Measurements from ENCODE around the gene MAP4K2.

The MAP4K2 gene

DNA sequence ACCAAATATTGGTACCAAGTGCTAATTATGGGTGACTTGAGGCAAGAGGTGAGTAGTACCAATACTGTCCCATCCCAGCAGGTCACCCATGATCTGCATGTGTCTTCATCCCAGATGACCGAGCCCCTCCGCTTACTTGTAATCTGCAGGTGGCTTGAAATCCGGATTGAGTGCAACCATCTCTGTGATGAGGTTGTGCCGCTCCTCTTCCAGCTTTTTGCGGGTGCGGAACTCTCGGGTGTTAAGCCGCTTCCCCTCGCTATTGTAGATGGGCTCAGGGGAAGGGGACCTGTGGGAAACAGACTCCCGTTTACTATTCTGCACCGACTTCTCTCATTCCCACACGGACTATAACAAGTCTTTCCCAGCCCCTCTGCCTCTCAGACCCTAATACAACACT lies 32.9 kb downstream of the MAP4K2 start:
- Histone ChIP-seq H3K9me2 (ENCODE audit: low read depth, low read length) (no peaks in the 10 kb centered on the region), H3K27ac (ENCODE audit: low read depth, low read length, poor library complexity, severe bottlenecking) (no peak overlapping the region), H3K9ac (ENCODE audit: low read length) (no peak overlapping the region), H4K20me1 (ENCODE audit: insufficient read depth, low read length) (no peaks in the 10 kb centered on the region; the same call in 1 of the 2 replicates), H3K4me3 (ENCODE audit: low read depth, low read length, poor library complexity, severe bottlenecking) (no peak overlapping the region), H3F3A (ENCODE audit: insufficient read depth, low read length) (peaks cover 19% of the 10 kb centered on the region), H3K4me2 (ENCODE audit: low read length) (no peak overlapping the region), H3K27me3 (ENCODE audit: insufficient read depth, low read length) (no peaks in the 10 kb centered on the region), H3K4me1 (ENCODE audit: insufficient read depth, low read length, severe bottlenecking) (peaks cover 36% of the 10 kb centered on the region), H2AFZ (ENCODE audit: low read length) (no peak overlapping the region), H3K79me2 (ENCODE audit: insufficient read depth, low read length) (peaks cover 3% of the 10 kb centered on the region), H3K9me3 (ENCODE audit: low read length) (no peaks in the 10 kb centered on the region), H3K36me3 (ENCODE audit: insufficient read depth, low read length) (peaks cover 98% of the 10 kb centered on the region)
- TF ChIP-seq CTCF (IDR thresholded peaks at IDR 0.05; ENCODE audit: low read length): no peak
- TF ChIP-seq EZH2 (IDR thresholded peaks at IDR 0.05; ENCODE audit: borderline replicate concordance, low read length): no peak

- H3K4me3 ChIP-seq (ENCODE audit: low read depth, low read length, poor library complexity, severe bottlenecking): no peak overlapping the region
- no peak for TF ChIP-seq EZH2 (IDR thresholded peaks at IDR 0.05; ENCODE audit: borderline replicate concordance, low read length)
- TF ChIP-seq CTCF (IDR thresholded peaks at IDR 0.05; ENCODE audit: low read length): no peak
- no peaks in the 10 kb centered on the region for H3K9me2 ChIP-seq (ENCODE audit: low read depth, low read length)
- H4K20me1 ChIP-seq (ENCODE audit: insufficient read depth, low read length): no peaks in the 10 kb centered on the region; the same call in 1 of the 2 replicates
- H3K79me2 ChIP-seq (ENCODE audit: insufficient read depth, low read length): no peaks in the 10 kb centered on the region
- H3K27me3 ChIP-seq (ENCODE audit: insufficient read depth, low read length): no peaks in the 10 kb centered on the region
- no peaks in the 10 kb centered on the region for H3K9me3 ChIP-seq (ENCODE audit: low read length)
- no peak overlapping the region for H2AFZ ChIP-seq (ENCODE audit: low read length)
- H3K27ac ChIP-seq (ENCODE audit: low read depth, low read length, poor library complexity, severe bottlenecking): no peak overlapping the region
- no peak overlapping the region for H3K9ac ChIP-seq (ENCODE audit: low read length)
- peaks cover 36% of the 10 kb centered on the region for H3K4me1 ChIP-seq (ENCODE audit: insufficient read depth, low read length, severe bottlenecking)
- peaks cover 98% of the 10 kb centered on the region for H3K36me3 ChIP-seq (ENCODE audit: insufficient read depth, low read length)
- H3K4me2 ChIP-seq (ENCODE audit: low read length): no peak overlapping the region
- H3F3A ChIP-seq (ENCODE audit: insufficient read depth, low read length): peaks cover 22% of the 10 kb centered on the region
These were observed 33.7 kb downstream of the MAP4K2 start for GRCh38 chr11:64769283-64769682.

DNA sequence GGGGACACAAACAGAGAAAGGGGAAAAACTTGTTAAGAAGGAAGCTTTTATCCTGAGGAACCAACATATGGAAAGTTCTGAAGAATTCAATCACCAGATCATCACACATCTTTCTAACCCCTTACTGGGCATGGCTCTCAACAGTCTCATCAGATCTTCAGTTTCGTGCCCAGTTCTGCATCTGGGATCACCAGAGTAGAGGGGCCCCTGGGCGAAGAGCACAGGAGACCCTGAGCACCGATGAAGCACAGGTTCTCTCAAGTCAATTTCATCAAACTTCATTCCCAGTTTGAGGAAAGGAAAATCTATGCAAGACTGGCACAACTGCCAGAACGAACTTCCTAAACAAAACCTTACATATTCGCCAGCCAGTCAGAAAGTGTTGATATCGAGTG lies 34.7 kb downstream of the MAP4K2 start:
- Histone ChIP-seq H4K20me1 (ENCODE audit: insufficient read depth, low read length) (no peaks in the 10 kb centered on the region), H3K27me3 (ENCODE audit: insufficient read depth, low read length) (no peaks in the 10 kb centered on the region), H3K9me3 (ENCODE audit: low read length) (no peaks in the 10 kb centered on the region), H3K79me2 (ENCODE audit: insufficient read depth, low read length) (no peaks in the 10 kb centered on the region), H3K27ac (ENCODE audit: low read depth, low read length, poor library complexity, severe bottlenecking) (no peak overlapping the region), H3K36me3 (ENCODE audit: insufficient read depth, low read length) (peaks cover 98% of the 10 kb centered on the region), H3K4me3 (ENCODE audit: low read depth, low read length, poor library complexity, severe bottlenecking) (no peak overlapping the region), H2AFZ (ENCODE audit: low read length) (no peak overlapping the region), H3F3A (ENCODE audit: insufficient read depth, low read length) (peaks cover 22% of the 10 kb centered on the region), H3K9ac (ENCODE audit: low read length) (no peak overlapping the region), H3K4me2 (ENCODE audit: low read length) (no peak overlapping the region), H3K4me1 (ENCODE audit: insufficient read depth, low read length, severe bottlenecking) (peaks cover 35% of the 10 kb centered on the region), H3K9me2 (ENCODE audit: low read depth, low read length) (no peaks in the 10 kb centered on the region)
- no peak for TF ChIP-seq EZH2 (IDR thresholded peaks at IDR 0.05; ENCODE audit: borderline replicate concordance, low read length)
- no peak for TF ChIP-seq CTCF (IDR thresholded peaks at IDR 0.05; ENCODE audit: low read length)
